Natural killer cell (primary cell): ENCODE data around the gene KRT71. TPM values are rescaled to one million over a fixed set of nuclear protein-coding genes. Genes with fewer than 3 reads are reported as not detected.
"Not testable (repeated sequence)": the region's sequence is repeated elsewhere in the genome, so short reads cannot be mapped to it uniquely, and the experiment has no call there.

Experiments used
- ATAC-seq, 3 donors: fragments of 150-1000 bp in 2 of 3; fragments of 200-7000 bp in 1 of 3; cut with Tn5 transposase; 1 replicate in 1 of 3; 2 replicates in 2 of 3; pipeline ENCODE4 v1.10.0; 2021; ENCODE audit warnings: mild to moderate bottlenecking in 2 of 3, moderate library complexity in 2 of 3
- DNase-seq, 2 donors: peaks; one replicate each; pipeline versions ENCODE4 v3.0.0 to v3.0.0-alpha.2; 2013 to 2021; ENCODE audit warnings: mixed read lengths in 1 of 2
- H3K27ac ChIP-seq: one replicate; pipeline ENCODE4 v1.5.1; 2013; ENCODE audit warnings: mild to moderate bottlenecking, low read length
- H3K27me3 ChIP-seq: one replicate; pipeline ENCODE4 v1.6.1; 2013; ENCODE audit warnings: low read length; ENCODE audit not compliant: control insufficient read depth, insufficient read depth
- H3K36me3 ChIP-seq: one replicate; pipeline ENCODE4 v1.6.1; 2013; ENCODE audit warnings: low read length; ENCODE audit not compliant: control insufficient read depth, insufficient read depth
- H3K4me1 ChIP-seq: one replicate; pipeline ENCODE4 v1.6.1; 2013; ENCODE audit warnings: low read length; ENCODE audit not compliant: control insufficient read depth, insufficient read depth
- H3K4me3 ChIP-seq: one replicate; pipeline ENCODE4 v1.5.1; 2013; ENCODE audit warnings: low read length
- H3K9me3 ChIP-seq: one replicate; pipeline ENCODE4 v1.6.1; 2013; ENCODE audit warnings: low read length; ENCODE audit not compliant: control insufficient read depth, insufficient read depth
- H3K27ac Mint-ChIP-seq, 2 donors: one replicate each; pipeline ENCODE4 v1.8.0; 2022; ENCODE audit warnings: mild to moderate bottlenecking in 2 of 2, mixed read lengths in 2 of 2, moderate library complexity in 1 of 2
- H3K27me3 Mint-ChIP-seq, 2 donors: one replicate each; pipeline ENCODE4 v1.8.0; 2022; ENCODE audit warnings: low read depth in 2 of 2, mixed read lengths in 2 of 2
- H3K36me3 Mint-ChIP-seq: one replicate; pipeline ENCODE4 v1.8.0; 2022; ENCODE audit warnings: mixed read lengths
- H3K4me1 Mint-ChIP-seq, 2 donors: one replicate each; pipeline ENCODE4 v1.8.0; 2022; ENCODE audit warnings: mixed read lengths in 2 of 2
- H3K4me3 Mint-ChIP-seq: one replicate; pipeline ENCODE4 v1.8.0; 2022; ENCODE audit warnings: mild to moderate bottlenecking, moderate library complexity, mixed read lengths
- H3K9me3 Mint-ChIP-seq, 2 donors: one replicate each; pipeline ENCODE4 v1.8.0; 2022; ENCODE audit warnings: mixed read lengths in 2 of 2
- CTCF ChIP-seq: fragments of 200-600 bp; IDR thresholded peaks from one replicate; pipeline ENCODE4 v1.8.0; 2022; ENCODE audit warnings: antibody characterized with exemption
- WGBS: methylation state at CpG from one replicate; pipeline ENCODE4 v1.1.7; 2013; ENCODE audit warnings: missing lambda C conversion rate; ENCODE audit not compliant: insufficient coverage; 5-methylcytosine and 5-hydroxymethylcytosine counted together
- intact Hi-C: fragments of 100-400 bp; cut with micrococcal nuclease; formaldehyde crosslinking; loops from one replicate; pipeline ENCODE4 v1.14.2; 2022
- total RNA-seq, 4 donors: library from RNA; stranded (reverse); fragments of 120-200 nt in 1 of 4; gene quantifications; one replicate each; pipeline versions ENCODE4 v1.2.3 to v1.2.4, GENCODE V29; 2013 to 2022

The KRT71 gene
- total RNA-seq, 3 donors from 2014 or later (not counting 1 experiment from before 2014, with no cell fraction given), result not detected

- intact Hi-C loops, result no loop called here
- Mint-ChIP-seq H3K36me3 (peaks cover 5% of the 10 kb centered on the region), H3K27ac (no peak overlapping the region), H3K27me3 (peaks cover 20 to 36% of the 10 kb centered on the region in 2 donors), H3K4me3 (no peak overlapping the region), H3K4me1 (peaks cover 15 to 16% of the 10 kb centered on the region in 2 donors), H3K9me3 (no peaks in the 10 kb centered on the region)
- WGBS, result no CpG with 5 or more reads among the region's 1 CpG
- peaks cover 5% of the 10 kb centered on the region for H3K4me1 ChIP-seq
- H3K4me3 ChIP-seq, result no peak overlapping the region
- TF ChIP-seq CTCF, result no peak
- H3K9me3 ChIP-seq, result no peaks in the 10 kb centered on the region
- H3K27me3 ChIP-seq, result peaks cover 5% of the 10 kb centered on the region
- ATAC-seq (no peak), DNase-seq (no peak)
- no peak overlapping the region for H3K27ac ChIP-seq
- H3K36me3 ChIP-seq, result no peaks in the 10 kb centered on the region
These were observed 50.1 kb downstream of the KRT71 start for GRCh38 chr12:52502877-52503276.

- ATAC-seq (no peak), DNase-seq (no peak)
- H3K27ac ChIP-seq, result no peak overlapping the region
- intact Hi-C loops, result no loop called here
- Mint-ChIP-seq H3K36me3 (peaks cover 5% of the 10 kb centered on the region), H3K27me3 (peaks cover 16 to 32% of the 10 kb centered on the region in 2 donors), H3K4me3 (no peak overlapping the region), H3K9me3 (no peaks in the 10 kb centered on the region), H3K27ac (no peak overlapping the region), H3K4me1 (peaks cover 2 to 4% of the 10 kb centered on the region in 2 donors)
- H3K4me3 ChIP-seq, result no peak overlapping the region
- H3K27me3 ChIP-seq, result peaks cover 2% of the 10 kb centered on the region
- 92% methylated on average over 7 of the region's 7 CpGs for WGBS
- TF ChIP-seq CTCF, result no peak
- no peaks in the 10 kb centered on the region for H3K4me1 ChIP-seq
- H3K9me3 ChIP-seq, result no peaks in the 10 kb centered on the region
- H3K36me3 ChIP-seq, result no peaks in the 10 kb centered on the region
These were observed 51.5 kb downstream of the KRT71 start for GRCh38 chr12:52501490-52501889.

- H3K36me3 Mint-ChIP-seq, intact Hi-C loops, H3K27ac ChIP-seq, DNase-seq, H3K36me3 ChIP-seq, H3K27me3 ChIP-seq, H3K4me1 ChIP-seq, H3K27ac Mint-ChIP-seq, H3K9me3 ChIP-seq, H3K4me1 Mint-ChIP-seq, H3K9me3 Mint-ChIP-seq, H3K4me3 Mint-ChIP-seq, ATAC-seq, H3K4me3 ChIP-seq: not testable (repeated sequence)
- H3K27me3 Mint-ChIP-seq, result peaks cover 17 to 23% of the 10 kb centered on the region in 2 donors
- WGBS, result 90% methylated on average over 6 of the region's 6 CpGs
These were observed 52.4 kb downstream of the KRT71 start for GRCh38 chr12:52500574-52500973.

GRCh38 chr12:52499806-52500560 is 53.0 kb downstream of the KRT71 start:
- peaks cover 0 to 5% of the 10 kb centered on the region in 2 donors for H3K4me1 Mint-ChIP-seq
- H3K4me3 Mint-ChIP-seq, result no peak overlapping the region
- no peak overlapping the region for H3K27ac Mint-ChIP-seq
- DNase-seq, result no peak
- no peaks in the 10 kb centered on the region for H3K36me3 ChIP-seq
- H3K9me3 ChIP-seq, result no peaks in the 10 kb centered on the region
- no peak overlapping the region for H3K4me3 ChIP-seq
- ATAC-seq, result no peak
- peaks cover 19 to 20% of the 10 kb centered on the region in 2 donors for H3K27me3 Mint-ChIP-seq
- H3K27me3 ChIP-seq, result no peaks in the 10 kb centered on the region
- peaks cover 5% of the 10 kb centered on the region for H3K36me3 Mint-ChIP-seq
- H3K9me3 Mint-ChIP-seq, result no peaks in the 10 kb centered on the region
- intact Hi-C loops, result no loop called here
- no peak overlapping the region for H3K27ac ChIP-seq
- WGBS, result 80% methylated on average over 5 of the region's 5 CpGs
- no peaks in the 10 kb centered on the region for H3K4me1 ChIP-seq
- TF ChIP-seq CTCF, result no peak
